Muscle of arm (tissue), 12 donors: ENCODE data around the gene VPS4B. TPM values are rescaled to one million over a fixed set of nuclear protein-coding genes. Genes with fewer than 3 reads are reported as not detected.

Experiments
- polyA plus RNA-seq, 12 donors: library from polyadenylated mRNA; unstranded; fragments of 120-200 nt; gene quantifications; one replicate each; pipeline ENCODE4 v1.2.1, GENCODE V29; 2013; ENCODE audit not compliant: insufficient read length in 12 of 12

Gene VPS4B
- polyA plus RNA-seq, 12 donors, result 24.6 to 65.1 (median 31.3) TPM; not detected in 1

Other genes starting within 250 kb of the VPS4B start
- 10 to 100 TPM in 11 of 12 donors, not detected in 1; 14.8 to 40.8 (median 19.9) TPM for gene BCL2, start 102.7 kb downstream of the VPS4B start, polyA plus RNA-seq
- gene KDSR, start 55.3 kb downstream of the VPS4B start, polyA plus RNA-seq, result 10 to 100 TPM in 11 of 12 donors, not detected in 1; 25.5 to 45.7 (median 29.9) TPM
- gene SERPINB5, start 54.5 kb upstream of the VPS4B start, polyA plus RNA-seq, result 10 to 100 TPM in 2 of 12 donors, 1 to 10 TPM in 1, under 1 TPM in 1, not detected in 8; 0.32 to 27.3 (median 8.8) TPM
- gene SERPINB12, start 119.9 kb upstream of the VPS4B start, polyA plus RNA-seq, result 1 to 10 TPM in 2 of 12 donors, under 1 TPM in 8, not detected in 2; 0.15 to 1.4 (median 0.62) TPM
- gene SERPINB13, start 164.9 kb upstream of the VPS4B start, polyA plus RNA-seq, result 10 to 100 TPM in 2 of 12 donors, 1 to 10 TPM in 1, under 1 TPM in 2, not detected in 7; 0.08 to 27.0 (median 5.8) TPM
- 1 to 10 TPM in 2 of 12 donors, under 1 TPM in 1, not detected in 9; 0.67 to 3.0 (median 2.2) TPM for gene SERPINB4, start 221.8 kb upstream of the VPS4B start, polyA plus RNA-seq
- 1 to 10 TPM in 3 of 12 donors, under 1 TPM in 1, not detected in 8; 0.11 to 4.2 (median 1.9) TPM for gene SERPINB3, start 239.4 kb upstream of the VPS4B start, polyA plus RNA-seq